ENCODE measurements around the gene PRKAR2B. TPM values are rescaled to one million over a fixed set of nuclear protein-coding genes. Genes with fewer than 3 reads are reported as not detected.

Gene PRKAR2B
- total and polyA plus RNA-seq, 2 donors (not counting 1 experiment from before 2014, with no cell fraction given) = 0.07 to 0.81 TPM

- no peaks in the 10 kb centered on the region for H3K9me3 Mint-ChIP-seq (ENCODE audit: insufficient read depth)
- H3K27ac Mint-ChIP-seq = no peak overlapping the region
- H3K27me3 Mint-ChIP-seq = peaks cover 3% of the 10 kb centered on the region
- no peaks in the 10 kb centered on the region for H3K36me3 ChIP-seq (replicated peaks in 1 of 2; ENCODE audit: control extremely low read depth in 1 of 2, control insufficient read depth in 1 of 2, extremely low read depth in 1 of 2, insufficient read depth in 2 of 2, low read length in 1 of 2)
- H3K4me3 Mint-ChIP-seq = no peak overlapping the region
- H3K27ac ChIP-seq (ENCODE audit: low read length in 2 of 2) = no peak overlapping the region
- TF ChIP-seq EZH2 (IDR thresholded peaks at IDR 0.05; ENCODE audit: borderline replicate concordance, insufficient read depth, low read depth, low read length, poor library complexity, severe bottlenecking) (no peak), CTCF (IDR thresholded peaks at IDR 0.05) (no peak)
- H3K4me1 Mint-ChIP-seq = no peaks in the 10 kb centered on the region
- no peaks in the 10 kb centered on the region for H3K4me1 ChIP-seq (ENCODE audit: control insufficient read depth in 2 of 2, insufficient read depth in 2 of 2, low read length in 2 of 2)
- H3K4me3 ChIP-seq (ENCODE audit: control extremely low read depth in 1 of 5, extremely low read depth in 1 of 5, insufficient read depth in 1 of 5, low read depth in 2 of 5, low read length in 4 of 5) = no peak overlapping the region
- intact Hi-C loops (cut with micrococcal nuclease) = no loop called here
- no peak for ATAC-seq (ENCODE audit: low read depth)
- H3K27me3 ChIP-seq (replicated peaks in 1 of 4; ENCODE audit: control extremely low read depth in 1 of 4, control insufficient read depth in 3 of 4, insufficient read depth in 4 of 4, low read length in 3 of 4) = no peaks in the 10 kb centered on the region
- 72% methylated on average over 5 of the region's 5 CpGs for WGBS (ENCODE audit: insufficient coverage)
- POLR2A ChIA-PET = no interaction called here
- H3K4me2 ChIP-seq (replicated peaks; ENCODE audit: low read depth, low read length, poor library complexity, severe bottlenecking) = no peak overlapping the region
- no peak for DNase-seq
- no peak overlapping the region for H2AFZ ChIP-seq (ENCODE audit: insufficient read depth, low read depth, low read length, poor library complexity, severe bottlenecking)
- H3K9ac ChIP-seq (ENCODE audit: low read length) = no peak overlapping the region
- CTCF ChIA-PET = no interaction called here
- no peaks in the 10 kb centered on the region for H3K79me2 ChIP-seq (ENCODE audit: control insufficient read depth, insufficient read depth, low read length)
- H4K20me1 ChIP-seq (ENCODE audit: control insufficient read depth, insufficient read depth, low read length, poor library complexity, severe bottlenecking) = no peaks in the 10 kb centered on the region
- no peaks in the 10 kb centered on the region for H3K9me3 ChIP-seq (ENCODE audit: control extremely low read depth in 1 of 3, control insufficient read depth in 2 of 3, insufficient read depth in 1 of 3, low read length in 2 of 3)
Measured at GRCh38 chr7:107020400-107020799, 24.1 kb upstream of the PRKAR2B start.

GRCh38 chr7:107021600-107021999 is 22.9 kb upstream of the PRKAR2B start:
- ATAC-seq (ENCODE audit: low read depth) = no peak
- WGBS (ENCODE audit: insufficient coverage) = 90% methylated on average over 3 of the region's 3 CpGs
- POLR2A ChIA-PET = no interaction called here

More at GRCh38 chr7:107021600-107021999, 22.9 kb upstream of the PRKAR2B start:
- intact Hi-C loops (cut with micrococcal nuclease) = no loop called here
- TF ChIP-seq CTCF (IDR thresholded peaks at IDR 0.05) (no peak), EZH2 (IDR thresholded peaks at IDR 0.05; ENCODE audit: borderline replicate concordance, insufficient read depth, low read depth, low read length, poor library complexity, severe bottlenecking) (no peak)
- Mint-ChIP-seq H3K4me3 (no peak overlapping the region), H3K27me3 (peaks cover 3% of the 10 kb centered on the region), H3K9me3 (ENCODE audit: insufficient read depth) (no peaks in the 10 kb centered on the region), H3K4me1 (no peaks in the 10 kb centered on the region), H3K27ac (no peak overlapping the region)
- CTCF ChIA-PET = no interaction called here
- Histone ChIP-seq H3K27ac (ENCODE audit: low read length in 2 of 2) (no peak overlapping the region), H3K9ac (ENCODE audit: low read length) (no peak overlapping the region), H3K4me2 (replicated peaks; ENCODE audit: low read depth, low read length, poor library complexity, severe bottlenecking) (no peak overlapping the region), H3K4me1 (ENCODE audit: control insufficient read depth in 2 of 2, insufficient read depth in 2 of 2, low read length in 2 of 2) (no peaks in the 10 kb centered on the region), H3K27me3 (replicated peaks in 1 of 4; ENCODE audit: control extremely low read depth in 1 of 4, control insufficient read depth in 3 of 4, insufficient read depth in 4 of 4, low read length in 3 of 4) (no peaks in the 10 kb centered on the region), H3K79me2 (ENCODE audit: control insufficient read depth, insufficient read depth, low read length) (no peaks in the 10 kb centered on the region), H3K36me3 (replicated peaks in 1 of 2; ENCODE audit: control extremely low read depth in 1 of 2, control insufficient read depth in 1 of 2, extremely low read depth in 1 of 2, insufficient read depth in 2 of 2, low read length in 1 of 2) (no peaks in the 10 kb centered on the region), H3K9me3 (ENCODE audit: control extremely low read depth in 1 of 3, control insufficient read depth in 2 of 3, insufficient read depth in 1 of 3, low read length in 2 of 3) (no peaks in the 10 kb centered on the region), H2AFZ (ENCODE audit: insufficient read depth, low read depth, low read length, poor library complexity, severe bottlenecking) (no peak overlapping the region), H3K4me3 (ENCODE audit: control extremely low read depth in 1 of 5, extremely low read depth in 1 of 5, insufficient read depth in 1 of 5, low read depth in 2 of 5, low read length in 4 of 5) (no peak overlapping the region), H4K20me1 (ENCODE audit: control insufficient read depth, insufficient read depth, low read length, poor library complexity, severe bottlenecking) (no peaks in the 10 kb centered on the region)
- no peak for DNase-seq
